Heart left ventricle (tissue), 13 donors: ENCODE data around the gene FCN3.
"Not testable (repeated sequence)": the region's sequence is repeated elsewhere in the genome, so short reads cannot be mapped to it uniquely, and the experiment has no call there.

Experiments
- POLR2A ChIP-seq, 2 donors: fragments of 450-650 bp; IDR thresholded peaks; one replicate each; pipeline ENCODE4 v1.6.1; 2017; ENCODE audit warnings: antibody characterized with exemption in 2 of 2, mild to moderate bottlenecking in 2 of 2, moderate library complexity in 2 of 2
- TF ChIP-seq, protein P1 (sequence below), 12 donors: fragments of 200-600 bp; sonication (generic) in 4 of 12; IDR thresholded peaks; one replicate each; pipeline versions ENCODE4 v1.5.0 to v1.8.0; 2018 to 2022; ENCODE audit warnings: antibody characterized with exemption in 12 of 12, mild to moderate bottlenecking in 5 of 12
- donor health status: ischemic (EF 13 %, LVEDD 7.1; RV severe dilation, severe dysfunction).
- donor health status: DM: no; HTN: yes; CAD: no.
- donor health status: DM: no; HTN: no; CAD: no.
- donor health status: ischemic (EF 25% LVEDD 6.9; RV normal size, moderate dysfunction).
- donor health status: ischemic (EF 25% LVEDD 5.7; RV mildly dilated, moderate dysfunction).
- donor health status: ischemic (EF 35%, LVEDD 5.7; RV mildly dilated, moderate dysfunction).
- donor health status: nonischemic (EF 11% LVEDD 7.7; RV severe dilation, severe dysfunction).
- donor health status: DM: yes; HTN: yes; CAD: no.
- donor health status: PGD.
- donor health status: ischemic (EF 29% LVEDD 5.4; RV normal size, mild dysfunction).
- donor health status: nonischemic (EF 23%, LVEDD 6.1; RV moderate dilation, normal function).

DNA sequence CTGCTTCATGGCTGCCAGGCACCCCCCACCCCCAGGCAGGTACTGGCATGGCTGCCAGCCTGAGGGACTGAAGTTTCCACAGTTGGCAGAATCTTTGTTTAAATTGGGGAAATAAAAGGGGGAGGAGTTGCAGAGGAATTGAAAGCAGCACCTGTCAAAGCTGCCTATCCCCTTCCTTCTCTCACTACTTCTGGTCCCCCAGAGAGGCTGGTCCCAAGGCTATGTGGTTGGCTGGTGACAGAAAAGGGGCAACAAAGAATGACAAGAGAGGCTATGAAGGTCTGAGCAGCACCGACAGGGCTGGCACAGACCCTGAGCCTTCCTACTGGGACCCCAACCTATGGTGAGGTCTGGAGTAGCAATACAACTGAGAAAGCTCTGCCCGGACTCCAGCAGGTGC, 32.2 kb upstream of the FCN3 start:
- TF ChIP-seq, protein P1, sequence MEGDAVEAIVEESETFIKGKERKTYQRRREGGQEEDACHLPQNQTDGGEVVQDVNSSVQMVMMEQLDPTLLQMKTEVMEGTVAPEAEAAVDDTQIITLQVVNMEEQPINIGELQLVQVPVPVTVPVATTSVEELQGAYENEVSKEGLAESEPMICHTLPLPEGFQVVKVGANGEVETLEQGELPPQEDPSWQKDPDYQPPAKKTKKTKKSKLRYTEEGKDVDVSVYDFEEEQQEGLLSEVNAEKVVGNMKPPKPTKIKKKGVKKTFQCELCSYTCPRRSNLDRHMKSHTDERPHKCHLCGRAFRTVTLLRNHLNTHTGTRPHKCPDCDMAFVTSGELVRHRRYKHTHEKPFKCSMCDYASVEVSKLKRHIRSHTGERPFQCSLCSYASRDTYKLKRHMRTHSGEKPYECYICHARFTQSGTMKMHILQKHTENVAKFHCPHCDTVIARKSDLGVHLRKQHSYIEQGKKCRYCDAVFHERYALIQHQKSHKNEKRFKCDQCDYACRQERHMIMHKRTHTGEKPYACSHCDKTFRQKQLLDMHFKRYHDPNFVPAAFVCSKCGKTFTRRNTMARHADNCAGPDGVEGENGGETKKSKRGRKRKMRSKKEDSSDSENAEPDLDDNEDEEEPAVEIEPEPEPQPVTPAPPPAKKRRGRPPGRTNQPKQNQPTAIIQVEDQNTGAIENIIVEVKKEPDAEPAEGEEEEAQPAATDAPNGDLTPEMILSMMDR (IDR thresholded peaks at IDR 0.05) = not testable (repeated sequence)
- not testable (repeated sequence) for TF ChIP-seq POLR2A (IDR thresholded peaks at IDR 0.05)
